ENCODE measurements around the gene CLIP1.
A peak's percentile ranks its signal among the peaks of the same experiment; 100 is the strongest.

The CLIP1 gene

GRCh38 chr12:122355706-122356105 lies 66.8 kb downstream of the CLIP1 start:
- no peak for DNase-seq (ENCODE audit: low spot score)

- no peak for DNase-seq (ENCODE audit: low spot score)
Measured at GRCh38 chr12:122354958-122355641, 67.4 kb downstream of the CLIP1 start.

GRCh38 chr12:122352394-122352793 lies 70.1 kb downstream of the CLIP1 start:
- no peak for DNase-seq (ENCODE audit: low spot score)

GRCh38 chr12:122350141-122350848 lies 72.2 kb downstream of the CLIP1 start:
- no peak for DNase-seq (ENCODE audit: low spot score)

GRCh38 chr12:122349078-122349477 lies 73.4 kb downstream of the CLIP1 start:
- no peak for DNase-seq (ENCODE audit: low spot score)

- no peak for DNase-seq (ENCODE audit: low spot score)
Measured at GRCh38 chr12:122348505-122348904, 74.0 kb downstream of the CLIP1 start.

- no peak for DNase-seq (ENCODE audit: low spot score)
Measured at GRCh38 chr12:122346054-122346453, 76.4 kb downstream of the CLIP1 start.

- no peak for DNase-seq (ENCODE audit: low spot score)
Measured at GRCh38 chr12:122345042-122345441, 77.4 kb downstream of the CLIP1 start.

GRCh38 chr12:122336015-122336946 lies 86.2 kb downstream of the CLIP1 start:
- no peak for DNase-seq (ENCODE audit: low spot score)

- DNase-seq (ENCODE audit: low spot score) = no peak
Measured at GRCh38 chr12:122333142-122334087, 89.1 kb downstream of the CLIP1 start.

GRCh38 chr12:122327494-122328385 lies 94.7 kb downstream of the CLIP1 start:
- DNase-seq (ENCODE audit: low spot score) = no peak

- DNase-seq (ENCODE audit: low spot score) = no peak
Measured at GRCh38 chr12:122327014-122327413, 95.5 kb downstream of the CLIP1 start.

- DNase-seq (ENCODE audit: low spot score) = no peak
Measured at GRCh38 chr12:122326586-122326985, 95.9 kb downstream of the CLIP1 start.

- no peak for DNase-seq (ENCODE audit: low spot score)
Measured at GRCh38 chr12:122323311-122324019, 99.0 kb downstream of the CLIP1 start.

- peak; percentile 22 for DNase-seq (ENCODE audit: low spot score)
Measured at GRCh38 chr12:122322501-122322900, 100.0 kb downstream of the CLIP1 start.

GRCh38 chr12:122318607-122319605 lies 103.6 kb downstream of the CLIP1 start:
- DNase-seq (ENCODE audit: low spot score) = peak; percentile 48

GRCh38 chr12:122312926-122313325 lies 109.5 kb downstream of the CLIP1 start:
- DNase-seq (ENCODE audit: low spot score) = no peak

GRCh38 chr12:122311696-122312095 lies 110.8 kb downstream of the CLIP1 start:
- DNase-seq (ENCODE audit: low spot score) = no peak
